Midbrain (tissue), 1 donor: ENCODE measurements around the gene TOP3B.
"Not testable (repeated sequence)": the region's sequence is repeated elsewhere in the genome, so short reads cannot be mapped to it uniquely, and the experiment has no call there.

ENCODE experiments used
- DNase-seq: peaks from one replicate; lab custom pipeline; 2025; lab: John Stamatoyannopoulos, UW

Gene TOP3B

GRCh38 chr22:21943571-21944448, 38.8 kb downstream of the TOP3B start:
- no peak for DNase-seq

- DNase-seq, result no peak
These were observed 39.9 kb downstream of the TOP3B start for GRCh38 chr22:21942407-21943343.

- DNase-seq, result no peak
These were observed 40.7 kb downstream of the TOP3B start for GRCh38 chr22:21941921-21942320.

GRCh38 chr22:21940521-21940920, 42.1 kb downstream of the TOP3B start:
- no peak for DNase-seq

GRCh38 chr22:21939935-21940334, 42.7 kb downstream of the TOP3B start:
- DNase-seq, result not testable (repeated sequence)

GRCh38 chr22:21939461-21939913, 43.1 kb downstream of the TOP3B start:
- no peak for DNase-seq

GRCh38 chr22:21938906-21939305, 43.7 kb downstream of the TOP3B start:
- no peak for DNase-seq

GRCh38 chr22:21938071-21938822, 44.3 kb downstream of the TOP3B start:
- DNase-seq, result peak; percentile 97

- no peak for DNase-seq
These were observed 44.8 kb downstream of the TOP3B start for GRCh38 chr22:21937821-21938070.

GRCh38 chr22:21937041-21937820, 45.4 kb downstream of the TOP3B start:
- DNase-seq, result peak; percentile 72

GRCh38 chr22:21936151-21936775, 46.3 kb downstream of the TOP3B start:
- DNase-seq, result peak; percentile 46

- DNase-seq, result peak; percentile 59
These were observed 48.7 kb downstream of the TOP3B start for GRCh38 chr22:21933910-21934309.

GRCh38 chr22:21933413-21933812, 49.2 kb downstream of the TOP3B start:
- no peak for DNase-seq

GRCh38 chr22:21932347-21932746, 50.2 kb downstream of the TOP3B start:
- no peak for DNase-seq

GRCh38 chr22:21931056-21931455, 51.5 kb downstream of the TOP3B start:
- DNase-seq, result no peak

GRCh38 chr22:21929253-21929652, 53.3 kb downstream of the TOP3B start:
- no peak for DNase-seq

- DNase-seq, result no peak
These were observed 54.5 kb downstream of the TOP3B start for GRCh38 chr22:21928048-21928447.

- no peak for DNase-seq
These were observed 55.3 kb downstream of the TOP3B start for GRCh38 chr22:21927174-21927823.

GRCh38 chr22:21926728-21927127, 55.9 kb downstream of the TOP3B start:
- no peak for DNase-seq

GRCh38 chr22:21923163-21923561, 59.4 kb downstream of the TOP3B start:
- no peak for DNase-seq
